HepG2 (cell line): ENCODE results near the gene TRIM8. TPM values are rescaled to one million over a fixed set of nuclear protein-coding genes. Genes with fewer than 3 reads are reported as not detected.
A peak's percentile ranks its signal among the peaks of the same experiment; 100 is the strongest.

Experiments
- ARNT ChIP-seq: fragments of 450-650 bp; IDR thresholded peaks from 2 replicates; pipeline ENCODE4 v1.6.1; 2017
- BCL6 ChIP-seq: IDR thresholded peaks from 2 replicates; pipeline ENCODE4 v1.6.1; 2016; ENCODE audit warnings: missing genetic modification reagents, missing compliant biosample characterization
- KLF6 ChIP-seq: IDR thresholded peaks from 2 replicates; pipeline ENCODE4 v1.8.0; 2016; ENCODE audit warnings: missing biosample characterization, missing genetic modification reagents
- NR1H2 ChIP-seq: sonication (generic); formaldehyde crosslinking; IDR thresholded peaks from 2 replicates; pipeline ENCODE4 v1.8.1; 2022; ENCODE audit warnings: low read depth, missing genetic modification reagents, borderline replicate concordance
- PCBP2 ChIP-seq: fragments of 200-400 bp; formaldehyde crosslinking; optimal IDR thresholded peaks from 2 replicates; pipeline ENCODE3; 2018; ENCODE audit warnings: low read length, low read depth; ENCODE audit not compliant: poor library complexity, severe bottlenecking
- PLRG1 ChIP-seq: fragments of 450-650 bp; conservative IDR thresholded peaks from 2 replicates; pipeline ENCODE4 v1.6.1; 2016
- SIX1 ChIP-seq: sonication (generic); formaldehyde crosslinking; IDR thresholded peaks from 2 replicates; pipeline ENCODE4 v1.4.0; 2020; ENCODE audit warnings: missing genetic modification reagents, borderline replicate concordance
- SSRP1 ChIP-seq: IDR thresholded peaks from 2 replicates; pipeline ENCODE4 v1.6.1; 2016; ENCODE audit warnings: control low read depth
- TARDBP ChIP-seq: sonication (generic); formaldehyde crosslinking; IDR thresholded peaks from 2 replicates; pipeline ENCODE4 v1.8.0; 2022; ENCODE audit warnings: mild to moderate bottlenecking, missing genetic modification reagents
- ZNF142 ChIP-seq: sonication (generic); formaldehyde crosslinking; IDR thresholded peaks from 2 replicates; pipeline ENCODE4 v1.4.0; 2020; ENCODE audit warnings: missing genetic modification reagents
- ZNF329 ChIP-seq: sonication (generic); formaldehyde crosslinking; IDR thresholded peaks from 2 replicates; pipeline ENCODE4 v1.9.0; 2021; ENCODE audit warnings: low read depth, mild to moderate bottlenecking, missing genetic modification reagents
- ZNF563 ChIP-seq: sonication (generic); formaldehyde crosslinking; IDR thresholded peaks from 2 replicates; pipeline ENCODE4 v1.8.0; 2022; ENCODE audit warnings: mild to moderate bottlenecking, moderate library complexity, missing genetic modification reagents
- polyA plus RNA-seq, 8 experiments: library from polyadenylated mRNA; depleted of rRNA in 3 of 8; stranded (reverse) in 7 of 8; unstranded in 1 of 8; fragments of >200 nt; fragmentation: Illumina TruSeq in 4 of 8; extraction: Trizol in 4 of 8; gene quantifications; 2 replicates each; pipeline versions ENCODE4 v1.2.1 to v1.2.3, GENCODE V29; 2011 to 2016; ENCODE audit warnings: low read depth in 4 of 8, missing spikeins in 1 of 8, mixed read lengths in 1 of 8; ENCODE audit not compliant: insufficient read depth in 1 of 8
- total RNA-seq, 5 experiments: library from RNA; depleted of rRNA; stranded (reverse); fragments of >200 nt; fragmentation: Illumina TruSeq; extraction: Trizol; gene quantifications; 2 replicates each; pipeline ENCODE4 v1.2.3, GENCODE V29; 2016; ENCODE audit warnings: low read depth in 1 of 5
- TF ChIP-seq, protein P1 (sequence below): sonication (generic); formaldehyde crosslinking; IDR thresholded peaks from 2 replicates; pipeline ENCODE4 v1.8.0; 2022; ENCODE audit warnings: missing genetic modification reagents, mild to moderate bottlenecking, moderate library complexity, borderline replicate concordance
- TF ChIP-seq, protein P2 (sequence below): sonication (generic); formaldehyde crosslinking; IDR thresholded peaks from 2 replicates; pipeline ENCODE4 v1.4.0; 2020; ENCODE audit warnings: mild to moderate bottlenecking, missing genetic modification reagents, borderline replicate concordance

The TRIM8 gene
- total and polyA plus RNA-seq, 2 of the 13 experiments (the other 11 are each of a cell fraction or from before 2014, with no cell fraction given): 38.9 to 66.5 TPM

GRCh38 chr10:102669206-102670064 lies 25.2 kb downstream of the TRIM8 start (continued):
- TF ChIP-seq, protein P1, sequence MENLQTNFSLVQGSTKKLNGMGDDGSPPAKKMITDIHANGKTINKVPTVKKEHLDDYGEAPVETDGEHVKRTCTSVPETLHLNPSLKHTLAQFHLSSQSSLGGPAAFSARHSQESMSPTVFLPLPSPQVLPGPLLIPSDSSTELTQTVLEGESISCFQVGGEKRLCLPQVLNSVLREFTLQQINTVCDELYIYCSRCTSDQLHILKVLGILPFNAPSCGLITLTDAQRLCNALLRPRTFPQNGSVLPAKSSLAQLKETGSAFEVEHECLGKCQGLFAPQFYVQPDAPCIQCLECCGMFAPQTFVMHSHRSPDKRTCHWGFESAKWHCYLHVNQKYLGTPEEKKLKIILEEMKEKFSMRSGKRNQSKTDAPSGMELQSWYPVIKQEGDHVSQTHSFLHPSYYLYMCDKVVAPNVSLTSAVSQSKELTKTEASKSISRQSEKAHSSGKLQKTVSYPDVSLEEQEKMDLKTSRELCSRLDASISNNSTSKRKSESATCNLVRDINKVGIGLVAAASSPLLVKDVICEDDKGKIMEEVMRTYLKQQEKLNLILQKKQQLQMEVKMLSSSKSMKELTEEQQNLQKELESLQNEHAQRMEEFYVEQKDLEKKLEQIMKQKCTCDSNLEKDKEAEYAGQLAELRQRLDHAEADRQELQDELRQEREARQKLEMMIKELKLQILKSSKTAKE (CRISPR knock-in tag): no peak
- TF ChIP-seq TARDBP (CRISPR knock-in tag) (no peak), ZNF563 (CRISPR knock-in tag) (peak; percentile 45; the same call in 1 of the 2 replicates), SIX1 (CRISPR knock-in tag) (no peak), PLRG1 (no peak), PCBP2 (no peak), NR1H2 (CRISPR knock-in tag) (no peak), ARNT (no peak), KLF6 (CRISPR knock-in tag) (no peak), SSRP1 (no peak), ZNF142 (no peak), BCL6 (CRISPR knock-in tag) (no peak), ZNF329 (CRISPR knock-in tag) (no peak)
- TF ChIP-seq, protein P2, sequence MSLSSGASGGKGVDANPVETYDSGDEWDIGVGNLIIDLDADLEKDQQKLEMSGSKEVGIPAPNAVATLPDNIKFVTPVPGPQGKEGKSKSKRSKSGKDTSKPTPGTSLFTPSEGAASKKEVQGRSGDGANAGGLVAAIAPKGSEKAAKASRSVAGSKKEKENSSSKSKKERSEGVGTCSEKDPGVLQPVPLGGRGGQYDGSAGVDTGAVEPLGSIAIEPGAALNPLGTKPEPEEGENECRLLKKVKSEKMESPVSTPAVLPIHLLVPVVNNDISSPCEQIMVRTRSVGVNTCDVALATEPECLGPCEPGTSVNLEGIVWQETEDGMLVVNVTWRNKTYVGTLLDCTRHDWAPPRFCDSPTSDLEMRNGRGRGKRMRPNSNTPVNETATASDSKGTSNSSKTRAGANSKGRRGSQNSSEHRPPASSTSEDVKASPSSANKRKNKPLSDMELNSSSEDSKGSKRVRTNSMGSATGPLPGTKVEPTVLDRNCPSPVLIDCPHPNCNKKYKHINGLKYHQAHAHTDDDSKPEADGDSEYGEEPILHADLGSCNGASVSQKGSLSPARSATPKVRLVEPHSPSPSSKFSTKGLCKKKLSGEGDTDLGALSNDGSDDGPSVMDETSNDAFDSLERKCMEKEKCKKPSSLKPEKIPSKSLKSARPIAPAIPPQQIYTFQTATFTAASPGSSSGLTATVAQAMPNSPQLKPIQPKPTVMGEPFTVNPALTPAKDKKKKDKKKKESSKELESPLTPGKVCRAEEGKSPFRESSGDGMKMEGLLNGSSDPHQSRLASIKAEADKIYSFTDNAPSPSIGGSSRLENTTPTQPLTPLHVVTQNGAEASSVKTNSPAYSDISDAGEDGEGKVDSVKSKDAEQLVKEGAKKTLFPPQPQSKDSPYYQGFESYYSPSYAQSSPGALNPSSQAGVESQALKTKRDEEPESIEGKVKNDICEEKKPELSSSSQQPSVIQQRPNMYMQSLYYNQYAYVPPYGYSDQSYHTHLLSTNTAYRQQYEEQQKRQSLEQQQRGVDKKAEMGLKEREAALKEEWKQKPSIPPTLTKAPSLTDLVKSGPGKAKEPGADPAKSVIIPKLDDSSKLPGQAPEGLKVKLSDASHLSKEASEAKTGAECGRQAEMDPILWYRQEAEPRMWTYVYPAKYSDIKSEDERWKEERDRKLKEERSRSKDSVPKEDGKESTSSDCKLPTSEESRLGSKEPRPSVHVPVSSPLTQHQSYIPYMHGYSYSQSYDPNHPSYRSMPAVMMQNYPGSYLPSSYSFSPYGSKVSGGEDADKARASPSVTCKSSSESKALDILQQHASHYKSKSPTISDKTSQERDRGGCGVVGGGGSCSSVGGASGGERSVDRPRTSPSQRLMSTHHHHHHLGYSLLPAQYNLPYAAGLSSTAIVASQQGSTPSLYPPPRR (CRISPR knock-in tag): no peak
